Activated T-cell treated with anti-CD3 and anti-CD28 coated beads, Interleukin-2, amount 50 U/mL, for 4 hours (primary cell): ENCODE measurements around the gene NUP188. TPM values are rescaled to one million over a fixed set of nuclear protein-coding genes. Genes with fewer than 3 reads are reported as not detected.
"Not testable (repeated sequence)": the region's sequence is repeated elsewhere in the genome, so short reads cannot be mapped to it uniquely, and the experiment has no call there.

ENCODE experiments used
- ATAC-seq, 2 donors: fragments of 200-7000 bp; cut with Tn5 transposase; one replicate each; pipeline ENCODE4 v1.10.0; 2021
- DNase-seq: peaks from one replicate; pipeline ENCODE4 v3.0.0-alpha.2; 2020
- H3K27me3 Mint-ChIP-seq: one replicate; pipeline ENCODE4 v1.8.0; 2021; ENCODE audit warnings: low read depth, mixed read lengths
- H3K36me3 Mint-ChIP-seq: one replicate; pipeline ENCODE4 v1.8.0; 2022; ENCODE audit warnings: mixed read lengths; ENCODE audit not compliant: insufficient read depth
- H3K4me1 Mint-ChIP-seq: one replicate; pipeline ENCODE4 v1.8.0; 2021; ENCODE audit warnings: low read depth, mixed read lengths
- H3K4me3 Mint-ChIP-seq: one replicate; pipeline ENCODE4 v1.8.0; 2021; ENCODE audit warnings: mild to moderate bottlenecking, moderate library complexity, mixed read lengths
- H3K9me3 Mint-ChIP-seq: one replicate; pipeline ENCODE4 v1.8.0; 2021; ENCODE audit warnings: mixed read lengths
- total RNA-seq, 3 donors: library from RNA; stranded (reverse); gene quantifications; one replicate each; pipeline ENCODE4 v1.2.1, GENCODE V29; 2021

NUP188 gene
- total RNA-seq, 3 donors from 2014 or later: 166 to 183 (median 167) TPM

DNA sequence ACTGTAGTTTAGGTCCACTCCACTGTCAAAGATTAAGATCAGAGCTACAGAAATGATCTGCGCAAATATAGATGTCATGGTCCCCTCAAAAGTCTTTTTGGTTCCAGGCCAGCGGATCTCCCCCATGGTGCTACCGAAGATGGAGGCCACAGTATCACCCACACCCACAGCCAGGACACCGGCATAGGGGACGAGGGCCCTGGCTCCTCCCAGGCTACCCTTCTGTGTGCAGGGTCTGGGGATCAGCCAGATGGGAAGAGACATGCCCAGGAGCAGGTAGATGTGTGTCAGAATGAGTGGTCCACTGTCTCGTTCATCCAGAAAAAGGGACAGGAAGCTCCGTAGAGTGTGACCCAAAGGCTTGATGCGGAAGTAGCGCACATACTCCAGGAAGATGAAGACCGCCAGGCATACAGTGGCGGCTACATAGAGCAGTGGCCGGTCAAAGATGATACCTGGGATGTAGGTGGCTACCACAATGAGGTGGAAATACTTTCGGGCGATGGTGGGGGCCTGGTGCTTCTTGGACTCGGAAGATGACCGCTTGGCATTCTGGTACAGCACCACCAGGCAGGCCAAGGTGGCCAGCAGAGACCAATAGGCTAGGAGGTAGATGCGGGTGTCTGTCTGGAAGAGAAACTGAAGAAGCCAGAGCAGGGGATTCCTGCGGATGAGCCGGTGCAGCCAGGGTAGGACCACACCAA lies 1.5 kb upstream of the NUP188 start:
- H3K9me3 Mint-ChIP-seq: no peaks in the 10 kb centered on the region
- H3K27me3 Mint-ChIP-seq: no peaks in the 10 kb centered on the region
- no peak for ATAC-seq

DNA sequence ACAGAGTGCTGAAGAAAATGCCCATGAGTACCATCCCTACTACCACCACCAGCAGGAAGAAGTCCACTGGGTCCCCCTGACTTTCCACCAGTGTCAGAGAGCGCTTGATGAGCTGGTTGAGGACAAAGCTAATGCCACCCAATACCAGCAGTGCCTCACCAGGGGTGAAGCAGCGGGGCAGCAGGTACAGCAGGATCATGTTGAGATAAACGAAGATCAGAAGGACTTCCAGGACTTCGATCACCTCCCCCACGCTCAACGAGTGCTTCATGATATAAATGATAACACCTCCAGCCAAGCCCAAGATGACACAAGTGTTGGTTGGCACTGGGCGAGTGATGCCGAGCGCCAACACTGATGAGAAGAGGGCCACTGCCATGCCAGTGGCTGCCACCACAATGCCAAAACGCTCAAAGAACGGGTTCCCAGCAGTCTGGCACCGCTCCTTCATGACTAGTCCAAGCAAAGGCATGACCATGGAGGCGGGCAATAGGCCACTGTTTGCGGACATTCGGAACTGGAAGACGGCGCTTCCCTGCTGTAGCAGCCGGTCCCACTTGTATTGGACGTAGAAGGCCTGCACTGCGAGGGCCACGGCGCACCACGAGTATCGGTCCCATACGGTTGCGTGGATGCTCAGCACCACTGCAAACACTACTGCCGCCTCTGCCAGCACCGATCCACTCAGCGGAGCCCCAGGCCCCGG lies 775 bp upstream of the NUP188 start:
- Mint-ChIP-seq H3K9me3 (no peaks in the 10 kb centered on the region), H3K36me3 (peaks cover 10% of the 10 kb centered on the region), H3K4me1 (peaks cover 25% of the 10 kb centered on the region), H3K4me3 (peak overlapping the region; percentile 90), H3K27me3 (no peaks in the 10 kb centered on the region)
- DNase-seq (peak; percentile 11), ATAC-seq (peak; percentile 10 to 11)

More for the DNA sequence above, 1.5 kb upstream of the NUP188 start:
- DNase-seq: no peak
- Mint-ChIP-seq H3K4me1 (peaks cover 23% of the 10 kb centered on the region), H3K4me3 (peak overlapping the region; percentile 90), H3K36me3 (peaks cover 10% of the 10 kb centered on the region)

- Mint-ChIP-seq H3K36me3 (peaks cover 10% of the 10 kb centered on the region), H3K27me3 (no peaks in the 10 kb centered on the region), H3K9me3 (no peaks in the 10 kb centered on the region), H3K4me3 (peak overlapping the region; percentile 90), H3K4me1 (peaks cover 25% of the 10 kb centered on the region)
- ATAC-seq: no peak
- no peak for DNase-seq
Observed at GRCh38 chr9:128947277-128947526, 297 bp upstream of the NUP188 start.

- not testable (repeated sequence) for H3K27me3 Mint-ChIP-seq, H3K4me1 Mint-ChIP-seq, DNase-seq, H3K9me3 Mint-ChIP-seq, H3K4me3 Mint-ChIP-seq, ATAC-seq
- peaks cover 25% of the 10 kb centered on the region for H3K36me3 Mint-ChIP-seq
Observed at GRCh38 chr9:128961403-128961802, 13.9 kb downstream of the NUP188 start.

DNA sequence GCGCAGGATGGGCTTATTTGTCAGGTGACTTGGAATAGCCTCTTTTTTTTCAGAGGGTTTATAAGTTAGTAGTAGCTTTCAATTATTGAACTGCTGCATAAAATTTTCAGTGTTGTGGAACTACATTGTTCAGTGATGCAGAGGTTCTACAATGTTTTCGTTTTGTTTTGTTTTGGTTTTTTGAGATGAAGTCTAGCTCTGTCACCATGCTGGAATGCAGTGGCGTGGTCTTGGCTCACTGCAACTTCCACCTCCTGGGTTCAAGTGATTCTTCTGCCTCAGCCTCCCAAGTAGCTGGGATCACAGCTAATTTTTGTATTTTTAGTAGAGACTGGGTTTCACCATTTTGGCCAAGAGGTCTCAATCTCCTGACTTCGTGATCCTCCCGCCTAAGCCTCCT lies 22.0 kb downstream of the NUP188 start:
- Mint-ChIP-seq H3K4me1 (no peaks in the 10 kb centered on the region), H3K4me3 (no peak overlapping the region), H3K27me3 (no peaks in the 10 kb centered on the region), H3K9me3 (no peaks in the 10 kb centered on the region), H3K36me3 (peaks cover 38% of the 10 kb centered on the region)
- DNase-seq (no peak), ATAC-seq (no peak)

DNA sequence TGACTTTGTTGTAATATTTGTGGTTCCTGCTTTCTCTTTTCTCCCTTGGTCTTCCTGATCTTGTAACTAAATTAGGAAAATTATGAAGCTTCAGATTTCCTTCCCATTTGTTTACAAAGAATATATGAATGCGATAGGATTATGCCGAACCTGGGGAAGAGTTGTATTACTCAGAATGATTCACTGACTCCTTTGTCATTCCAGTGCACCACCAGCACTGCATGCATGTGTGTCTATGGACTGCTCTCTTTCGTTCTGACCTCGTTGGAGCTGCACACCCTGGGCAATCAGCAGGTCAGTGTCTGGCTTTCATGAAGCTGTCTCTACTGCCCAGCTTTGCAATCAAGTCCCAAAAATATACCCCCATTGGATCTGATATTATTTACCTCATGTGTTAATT lies 25.5 kb downstream of the NUP188 start:
- H3K4me3 Mint-ChIP-seq: no peak overlapping the region

DNA sequence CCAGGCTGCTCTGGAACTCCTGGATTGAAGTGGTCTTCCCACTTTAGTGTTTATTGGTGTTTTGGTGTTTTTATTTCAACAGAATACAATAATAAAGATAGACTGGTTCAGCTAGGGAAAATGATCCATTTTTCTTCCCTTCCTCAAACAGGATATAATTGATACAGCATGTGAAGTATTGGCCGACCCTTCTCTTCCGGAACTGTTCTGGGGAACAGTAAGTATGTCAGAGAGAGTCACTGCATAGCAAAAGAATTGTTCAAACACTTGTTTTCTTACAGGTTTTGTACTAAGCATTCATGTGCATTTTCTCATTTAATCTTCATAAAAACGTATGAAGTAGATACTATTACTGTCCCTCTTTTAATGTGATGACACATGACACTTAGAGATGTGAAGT lies 31.6 kb downstream of the NUP188 start:
- Mint-ChIP-seq H3K27me3 (no peaks in the 10 kb centered on the region), H3K4me1 (no peaks in the 10 kb centered on the region), H3K4me3 (no peak overlapping the region), H3K9me3 (no peaks in the 10 kb centered on the region), H3K36me3 (peaks cover 45% of the 10 kb centered on the region)
- DNase-seq (no peak), ATAC-seq (no peak)

More for the DNA sequence above, 25.5 kb downstream of the NUP188 start:
- Mint-ChIP-seq H3K36me3 (peaks cover 48% of the 10 kb centered on the region), H3K9me3 (no peaks in the 10 kb centered on the region), H3K27me3 (no peaks in the 10 kb centered on the region), H3K4me1 (no peaks in the 10 kb centered on the region)
- DNase-seq (no peak), ATAC-seq (no peak)

DNA sequence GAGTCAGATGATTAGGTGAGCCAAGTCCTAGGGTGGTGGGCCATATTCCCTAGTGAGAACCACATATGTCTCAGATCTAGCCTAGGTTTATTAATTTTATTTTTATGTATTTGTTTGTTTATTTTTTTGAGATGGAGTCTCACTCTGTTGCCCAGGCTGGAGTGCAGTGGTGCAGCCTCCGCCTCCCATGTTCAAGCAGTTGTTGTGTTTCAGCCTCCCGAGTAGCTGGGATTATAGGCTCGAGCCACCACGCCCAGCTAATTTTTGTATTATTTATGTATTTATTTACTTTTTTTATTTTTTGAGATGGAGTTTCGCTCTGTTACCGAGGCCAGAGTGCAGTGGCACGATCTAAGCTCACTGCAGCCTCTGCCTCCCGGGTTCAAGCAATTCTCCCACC lies 36.0 kb downstream of the NUP188 start:
- no peaks in the 10 kb centered on the region for H3K9me3 Mint-ChIP-seq
- ATAC-seq (no peak), DNase-seq (no peak)
- no peaks in the 10 kb centered on the region for H3K4me1 Mint-ChIP-seq
- peaks cover 57% of the 10 kb centered on the region for H3K36me3 Mint-ChIP-seq
- H3K27me3 Mint-ChIP-seq: no peaks in the 10 kb centered on the region
- H3K4me3 Mint-ChIP-seq: no peak overlapping the region

DNA sequence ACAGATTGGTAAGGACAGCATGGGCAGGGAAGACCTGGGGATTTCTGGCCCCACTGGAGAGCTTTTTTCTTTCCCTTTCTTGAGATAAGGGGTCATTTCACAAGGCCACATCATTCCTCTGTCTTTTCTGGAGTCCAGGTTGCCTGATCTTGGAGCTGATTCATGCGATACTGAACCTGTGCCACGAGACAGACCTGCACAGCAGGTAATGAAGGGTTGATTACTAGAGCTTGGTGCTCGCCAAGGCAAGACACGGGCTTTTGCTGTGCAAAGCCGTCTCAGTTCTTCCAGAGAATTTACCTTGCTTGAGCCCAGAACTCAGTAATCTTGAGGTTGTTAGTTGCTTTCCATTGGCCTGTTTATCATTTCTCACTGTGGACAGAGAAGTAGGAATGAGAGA lies 39.2 kb downstream of the NUP188 start:
- Mint-ChIP-seq H3K36me3 (peaks cover 42% of the 10 kb centered on the region), H3K4me1 (no peaks in the 10 kb centered on the region), H3K4me3 (no peak overlapping the region), H3K9me3 (no peaks in the 10 kb centered on the region), H3K27me3 (no peaks in the 10 kb centered on the region)
- ATAC-seq: no peak
- no peak for DNase-seq

- Mint-ChIP-seq H3K36me3 (peaks cover 39% of the 10 kb centered on the region), H3K9me3 (no peaks in the 10 kb centered on the region), H3K27me3 (no peaks in the 10 kb centered on the region), H3K4me3 (no peak overlapping the region), H3K4me1 (no peaks in the 10 kb centered on the region)
- ATAC-seq (no peak), DNase-seq (no peak)
Observed at GRCh38 chr9:128987805-128988204, 40.3 kb downstream of the NUP188 start.

DNA sequence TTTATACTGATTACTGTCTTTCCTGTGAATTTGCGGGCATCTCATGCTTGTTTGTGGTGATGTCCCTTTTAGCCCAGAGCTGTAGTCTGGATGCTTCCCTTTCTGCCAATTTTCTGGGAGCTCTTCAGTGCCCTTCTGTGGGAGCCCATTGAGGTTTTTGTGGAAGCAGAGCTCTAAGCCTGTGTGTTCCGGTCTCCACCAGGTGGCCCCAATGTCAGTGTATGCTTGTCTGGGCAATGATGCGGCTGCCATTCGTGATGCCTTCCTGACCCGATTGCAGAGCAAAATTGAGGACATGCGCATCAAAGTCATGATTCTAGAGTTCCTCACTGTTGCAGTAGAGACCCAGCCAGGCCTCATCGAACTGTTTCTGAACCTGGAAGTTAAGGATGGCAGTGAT lies 45.5 kb downstream of the NUP188 start:
- no peak for DNase-seq
- no peaks in the 10 kb centered on the region for H3K9me3 Mint-ChIP-seq
- no peak overlapping the region for H3K4me3 Mint-ChIP-seq
- ATAC-seq: no peak
- H3K27me3 Mint-ChIP-seq: no peaks in the 10 kb centered on the region
- peaks cover 12% of the 10 kb centered on the region for H3K4me1 Mint-ChIP-seq
- peaks cover 48% of the 10 kb centered on the region for H3K36me3 Mint-ChIP-seq

GRCh38 chr9:128995791-128996190 lies 48.3 kb downstream of the NUP188 start:
- Mint-ChIP-seq H3K9me3 (no peaks in the 10 kb centered on the region), H3K27me3 (no peaks in the 10 kb centered on the region), H3K4me1 (peaks cover 12% of the 10 kb centered on the region), H3K36me3 (peaks cover 45% of the 10 kb centered on the region), H3K4me3 (no peak overlapping the region)
- DNase-seq (no peak), ATAC-seq (no peak)

GRCh38 chr9:128998462-128998861 lies 51.0 kb downstream of the NUP188 start:
- H3K9me3 Mint-ChIP-seq: no peaks in the 10 kb centered on the region
- no peaks in the 10 kb centered on the region for H3K27me3 Mint-ChIP-seq
- peaks cover 12% of the 10 kb centered on the region for H3K4me1 Mint-ChIP-seq
- H3K4me3 Mint-ChIP-seq: no peak overlapping the region
- H3K36me3 Mint-ChIP-seq: peaks cover 50% of the 10 kb centered on the region
- ATAC-seq (no peak), DNase-seq (no peak)

- Mint-ChIP-seq H3K4me3 (no peak overlapping the region), H3K4me1 (peaks cover 9% of the 10 kb centered on the region), H3K27me3 (no peaks in the 10 kb centered on the region), H3K36me3 (peaks cover 38% of the 10 kb centered on the region), H3K9me3 (no peaks in the 10 kb centered on the region)
- no peak for ATAC-seq
- DNase-seq: no peak
Observed at GRCh38 chr9:128999581-129000206, 52.2 kb downstream of the NUP188 start.
